Aorta (tissue), 5 donors: ENCODE data around the gene EPHX1. TPM values are rescaled to one million over a fixed set of nuclear protein-coding genes. Genes with fewer than 3 reads are reported as not detected.

ENCODE experiments used
- ATAC-seq: fragments of 200-7000 bp; cut with Tn5 transposase; one replicate; pipeline ENCODE4 v1.9.1; 2022; ENCODE audit warnings: moderate library complexity; ENCODE audit not compliant: low FRiP score
- DNase-seq, 2 donors: peaks; one replicate each; pipeline ENCODE4 v3.0.0-alpha.2; 2020
- H3K27ac ChIP-seq, 2 donors: one replicate each; pipeline ENCODE4 v1.5.1; 2013; ENCODE audit warnings: low read length in 2 of 2, mild to moderate bottlenecking in 2 of 2, moderate library complexity in 2 of 2, control low read depth in 1 of 2, inconsistent platforms in 1 of 2, low read depth in 1 of 2
- H3K27me3 ChIP-seq, 2 donors: one replicate each; pipeline ENCODE4 v1.6.1; 2013; ENCODE audit warnings: control low read depth in 1 of 2, low read length in 1 of 2, mild to moderate bottlenecking in 1 of 2, moderate library complexity in 1 of 2; ENCODE audit not compliant: insufficient read depth in 2 of 2, control insufficient read depth in 1 of 2
- H3K36me3 ChIP-seq, 2 donors: one replicate each; pipeline ENCODE4 v1.6.1; 2013; ENCODE audit warnings: control low read depth in 1 of 2, low read length in 1 of 2, mild to moderate bottlenecking in 1 of 2; ENCODE audit not compliant: insufficient read depth in 2 of 2, control insufficient read depth in 1 of 2
- H3K4me1 ChIP-seq, 2 donors: one replicate each; pipeline ENCODE4 v1.6.1; 2013; ENCODE audit warnings: low read length in 2 of 2, control low read depth in 1 of 2, mild to moderate bottlenecking in 1 of 2, moderate library complexity in 1 of 2; ENCODE audit not compliant: insufficient read depth in 2 of 2, control insufficient read depth in 1 of 2
- H3K4me3 ChIP-seq, 2 donors: one replicate each; pipeline ENCODE4 v1.5.1; 2013; ENCODE audit warnings: low read length in 2 of 2, control low read depth in 1 of 2, mild to moderate bottlenecking in 1 of 2
- H3K9me3 ChIP-seq: one replicate; pipeline ENCODE4 v1.6.1; 2013; ENCODE audit warnings: mild to moderate bottlenecking, low read length; ENCODE audit not compliant: control insufficient read depth
- WGBS, 2 donors: extraction: QIAGEN DNeasy Blood & Tissue Kit; methylation state at CpG; one replicate each; pipeline ENCODE4 v1.1.7; 2013; 5-methylcytosine and 5-hydroxymethylcytosine counted together
- intact Hi-C, 2 donors: fragments of 100-400 bp; cut with DNase I; formaldehyde crosslinking; loops; one replicate each; pipeline versions ENCODE4 v1.14.2 to v1.15.0; 2022
- polyA plus RNA-seq, 2 donors: library from polyadenylated mRNA; stranded (reverse); fragments of 200-250 nt; gene quantifications; one replicate each; pipeline ENCODE4 v1.2.3, GENCODE V29; 2013
- total RNA-seq, 2 donors: library from RNA; stranded (reverse); fragmentation: NEBNext Ultra II Directional; extraction: Animal tissue kit (Norgen Biotek cat#: 25700); gene quantifications; one replicate each; pipeline ENCODE4 v1.2.1, GENCODE V29; 2021
- donor health status: healthy with polysubstance abuse.
- donor health status: Bipolar disorder and iron deficiency.
- donor health status: DM: no; HTN: no; CAD: no.
- donor health status: DM: no; HTN: no; CAD: no.
- donor health status: DM: yes; HTN: yes; CAD: no.

The EPHX1 gene
- total and polyA plus RNA-seq, 4 donors: 20.0 to 153 (median 61.9) TPM

DNA sequence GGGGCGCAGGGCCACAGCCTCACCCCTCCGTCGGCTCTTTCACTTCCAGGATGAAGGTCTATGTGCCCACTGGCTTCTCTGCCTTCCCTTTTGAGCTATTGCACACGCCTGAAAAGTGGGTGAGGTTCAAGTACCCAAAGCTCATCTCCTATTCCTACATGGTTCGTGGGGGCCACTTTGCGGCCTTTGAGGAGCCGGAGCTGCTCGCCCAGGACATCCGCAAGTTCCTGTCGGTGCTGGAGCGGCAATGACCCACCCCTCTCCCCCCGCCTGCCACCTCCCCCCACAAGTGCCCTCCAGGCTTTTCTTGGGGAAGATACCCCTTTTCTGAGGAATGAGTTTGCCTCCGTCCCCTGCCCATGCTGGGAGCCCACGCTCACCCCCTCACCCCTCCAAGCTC lies 35.2 kb downstream of the EPHX1 start:
- H3K36me3 ChIP-seq: peaks cover 0 to 2% of the 10 kb centered on the region in 2 donors
- ATAC-seq (no peak), DNase-seq (peak; percentile 41 to 42)
- H3K9me3 ChIP-seq: no peaks in the 10 kb centered on the region
- no peaks in the 10 kb centered on the region for H3K4me1 ChIP-seq
- WGBS, 2 donors: 87 to 89% methylated on average over 14 of the region's 14 CpGs
- H3K4me3 ChIP-seq: no peak overlapping the region
- intact Hi-C loops: loop anchor here (2.0 kb wide), 2 partner anchors 368 to 370 kb away; no protein-coding TSS in a partner anchor
- no peaks in the 10 kb centered on the region for H3K27me3 ChIP-seq
- H3K27ac ChIP-seq: no peak overlapping the region

DNA sequence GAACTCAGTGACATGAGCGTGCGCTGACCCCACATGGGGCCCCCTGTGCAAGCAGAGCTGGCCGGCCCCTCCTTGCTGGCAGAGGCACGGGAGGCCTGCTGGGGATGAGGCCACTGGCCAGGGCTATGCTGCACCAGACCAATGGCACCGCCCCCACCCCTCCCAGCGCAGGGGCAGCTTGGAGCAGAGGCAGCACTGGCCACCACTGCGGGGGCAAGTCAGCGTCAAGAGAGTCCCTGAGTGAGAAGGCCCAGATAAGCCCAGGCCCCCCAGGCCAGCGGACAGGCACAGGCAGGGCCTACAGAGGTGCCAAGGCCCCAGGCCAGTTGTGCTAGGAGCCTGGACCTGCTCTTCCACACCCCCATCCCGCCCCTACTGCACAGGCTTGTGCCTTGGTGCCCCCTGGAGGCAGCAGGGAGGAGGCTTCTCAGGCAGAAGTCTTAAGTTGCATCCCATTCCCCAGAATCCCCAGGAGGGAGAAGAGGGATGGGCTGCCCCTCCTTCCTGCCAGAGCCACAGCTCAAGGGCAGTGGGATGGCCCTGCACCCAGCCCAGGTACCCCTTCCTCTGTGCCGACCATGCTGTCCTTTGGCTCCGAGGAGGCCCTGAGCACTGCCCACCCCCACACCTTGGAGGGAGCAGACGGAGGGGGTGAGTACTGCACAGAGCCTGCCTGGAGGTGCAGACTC lies 35.8 kb downstream of the EPHX1 start:
- H3K27me3 ChIP-seq: no peaks in the 10 kb centered on the region
- WGBS, 2 donors: 46 to 47% methylated on average over 12 to 13 of the region's 13 CpGs
- ATAC-seq: peak; percentile 89
- DNase-seq: peak; percentile 86 to 92
- H3K9me3 ChIP-seq: no peaks in the 10 kb centered on the region
- H3K36me3 ChIP-seq: peaks cover 0 to 2% of the 10 kb centered on the region in 2 donors
- no peak overlapping the region for H3K4me3 ChIP-seq
- no peaks in the 10 kb centered on the region for H3K4me1 ChIP-seq
- intact Hi-C loops: loop anchor here (1.0 to 2.0 kb wide), 3 partner anchors 69 to 371 kb away; no protein-coding TSS in a partner anchor
- H3K27ac ChIP-seq: peak overlapping the region in 1 of 2 donors; percentile 0

DNA sequence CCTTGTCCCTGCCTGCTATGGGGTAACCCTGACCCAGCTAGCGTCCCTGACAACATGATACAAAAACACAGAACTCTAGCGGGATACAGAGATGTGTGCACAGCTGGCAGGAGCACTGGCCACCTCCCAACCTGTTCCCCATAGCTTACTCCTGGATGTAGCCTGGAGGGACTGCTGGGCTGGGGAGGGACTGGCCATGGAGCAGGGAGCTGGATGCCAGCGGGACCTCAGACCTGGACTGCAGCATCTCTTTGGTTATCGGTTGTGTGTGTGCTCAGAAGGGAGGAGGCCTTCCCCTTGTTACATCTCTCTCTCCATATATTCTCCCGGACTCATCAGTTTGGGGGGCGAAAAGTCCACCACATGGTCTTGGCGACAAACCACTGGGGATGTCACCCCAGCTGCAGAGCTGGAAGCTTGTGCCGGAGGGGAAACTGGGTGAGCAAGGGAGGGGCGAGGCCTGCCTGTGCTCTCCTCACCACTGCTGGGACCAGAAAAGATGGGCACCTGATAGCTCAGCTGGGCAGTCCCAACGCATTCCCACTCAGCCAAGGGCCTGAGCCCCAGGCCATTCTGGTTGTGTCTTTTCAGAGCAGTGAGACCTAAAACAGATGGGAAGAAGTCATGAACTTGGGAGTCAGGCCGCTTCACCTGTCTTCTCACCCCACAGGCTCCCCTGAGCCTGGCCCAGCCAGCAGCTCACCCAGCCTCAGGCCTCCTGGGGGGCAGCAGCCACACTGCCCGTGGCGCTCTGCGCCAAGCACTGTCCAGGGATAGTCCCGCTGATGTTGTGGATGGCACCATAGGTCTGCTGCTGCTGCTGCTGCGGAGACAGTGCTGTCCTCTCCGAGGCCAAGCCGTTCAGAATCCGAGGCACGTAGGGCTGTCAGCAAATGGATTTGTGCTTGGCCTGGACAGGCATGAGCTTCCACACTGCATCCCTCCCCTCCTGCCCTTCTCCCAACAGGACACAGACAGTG lies 36.7 kb downstream of the EPHX1 start:
- DNase-seq: peak; percentile 39 to 63
- intact Hi-C loops: loop anchor here in 1 of 2 donors (1.0 kb wide), 1 partner anchor 70 kb away; no protein-coding TSS in a partner anchor
- peaks cover 0 to 2% of the 10 kb centered on the region in 2 donors for H3K36me3 ChIP-seq
- no peaks in the 10 kb centered on the region for H3K27me3 ChIP-seq
- H3K4me3 ChIP-seq: no peak overlapping the region
- 83 to 86% methylated on average over 20 of the region's 20 CpGs for WGBS, 2 donors
- no peak overlapping the region for H3K27ac ChIP-seq
- H3K9me3 ChIP-seq: no peaks in the 10 kb centered on the region
- H3K4me1 ChIP-seq: no peaks in the 10 kb centered on the region
- ATAC-seq: no peak

DNA sequence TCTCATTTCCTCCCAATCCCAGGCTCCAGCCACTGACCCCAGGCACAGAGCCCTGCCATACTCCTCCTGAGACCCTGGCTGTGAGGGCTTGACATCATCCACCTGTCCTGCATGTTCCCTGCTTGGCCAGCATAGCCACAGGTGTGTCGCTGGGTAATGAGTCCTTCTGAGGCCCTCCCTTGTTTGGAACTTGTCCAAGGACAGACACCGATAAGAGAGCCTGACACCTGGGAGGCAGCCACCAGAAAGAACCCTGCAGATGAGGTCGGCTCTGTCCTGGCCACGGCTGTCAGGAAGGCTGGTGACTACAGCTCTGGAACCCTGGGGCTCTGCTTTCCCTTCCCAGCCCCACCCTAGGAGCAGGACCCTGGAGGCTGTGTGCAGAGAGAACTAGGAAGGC lies 37.7 kb downstream of the EPHX1 start:
- Histone ChIP-seq H3K36me3 (peaks cover 0 to 2% of the 10 kb centered on the region in 2 donors), H3K4me1 (no peaks in the 10 kb centered on the region), H3K4me3 (no peak overlapping the region), H3K27ac (no peak overlapping the region), H3K9me3 (no peaks in the 10 kb centered on the region), H3K27me3 (no peaks in the 10 kb centered on the region)
- ATAC-seq (no peak), DNase-seq (peak in 1 of 2 donors; percentile 22)
- WGBS, 2 donors: 62 to 63% methylated on average over 4 of the region's 4 CpGs
- intact Hi-C loops: no loop called here

DNA sequence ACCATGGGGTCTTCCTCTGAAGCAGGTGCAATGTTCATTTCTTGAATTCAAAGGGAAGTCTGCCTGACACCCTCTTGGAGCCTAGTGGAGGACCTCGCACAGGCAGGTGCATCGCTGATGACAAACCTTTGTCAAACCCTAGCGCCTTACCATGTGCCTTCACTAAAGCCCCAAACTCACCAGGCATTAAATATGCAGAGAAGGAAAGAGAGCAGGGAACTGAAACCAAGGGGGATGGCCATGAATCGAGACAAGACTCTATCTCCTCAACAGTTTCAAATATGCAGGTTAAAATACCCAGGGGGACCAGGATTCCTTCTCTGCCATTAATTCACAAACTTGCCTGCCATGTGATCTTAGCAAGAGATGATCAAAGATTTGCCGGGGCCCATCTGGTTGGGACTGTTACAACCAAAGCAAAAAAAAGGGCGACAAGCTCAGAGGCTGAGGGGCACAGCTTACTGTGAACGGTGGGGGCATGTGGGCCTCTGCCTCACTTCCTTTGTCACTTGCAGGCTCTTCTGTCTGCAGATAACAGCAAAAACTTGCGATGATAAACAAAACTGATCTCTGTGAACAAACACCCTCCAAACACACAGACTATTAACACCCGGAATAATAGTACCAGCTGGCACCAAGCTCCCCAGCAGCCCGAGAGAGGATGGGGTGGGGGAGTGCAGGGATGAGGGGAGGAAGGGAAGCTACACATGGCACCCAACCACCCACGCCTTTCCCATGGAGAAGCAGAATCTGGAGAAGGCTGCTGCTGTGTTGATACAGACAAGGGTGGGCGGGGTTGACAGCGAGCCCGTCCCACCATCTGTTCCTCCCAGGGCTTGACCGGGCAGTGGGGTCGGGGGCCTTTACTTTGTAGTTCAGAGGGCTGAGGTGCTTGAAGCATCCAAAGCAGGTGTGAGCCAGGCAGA lies 38.4 kb downstream of the EPHX1 start:
- Histone ChIP-seq H3K36me3 (peaks cover 0 to 2% of the 10 kb centered on the region in 2 donors), H3K4me3 (no peak overlapping the region), H3K27me3 (no peaks in the 10 kb centered on the region), H3K9me3 (no peaks in the 10 kb centered on the region), H3K4me1 (no peaks in the 10 kb centered on the region), H3K27ac (no peak overlapping the region)
- intact Hi-C loops: no loop called here
- ATAC-seq: no peak
- DNase-seq: peak in 1 of 2 donors; percentile 47
- 53 to 59% methylated on average over 16 of the region's 16 CpGs for WGBS, 2 donors

DNA sequence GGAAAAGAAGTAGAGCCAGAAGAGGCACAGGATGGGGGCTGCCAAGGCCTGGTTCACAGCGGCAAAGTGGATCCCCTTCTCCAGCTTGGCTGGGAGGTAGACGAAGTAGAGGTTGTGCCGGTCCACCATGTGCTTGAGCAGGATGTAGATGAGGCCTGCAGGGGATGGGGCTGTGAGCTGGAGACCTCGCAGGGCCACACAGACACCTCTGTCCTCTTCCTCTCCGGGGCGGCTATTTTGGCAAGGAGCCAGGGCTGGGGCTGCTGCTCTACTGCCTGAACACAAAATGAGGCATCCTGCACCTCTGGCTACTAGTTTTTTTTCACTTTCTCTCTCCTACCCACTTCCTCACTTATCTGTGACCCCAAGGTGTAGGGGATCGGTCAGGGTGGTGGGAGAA lies 40.0 kb downstream of the EPHX1 start:
- H3K36me3 ChIP-seq: peaks cover 0 to 5% of the 10 kb centered on the region in 2 donors
- intact Hi-C loops: no loop called here
- ATAC-seq (no peak), DNase-seq (peak; percentile 59 to 84)
- no peaks in the 10 kb centered on the region for H3K9me3 ChIP-seq
- WGBS, 2 donors: 68 to 77% methylated on average over 6 to 7 of the region's 7 CpGs
- no peaks in the 10 kb centered on the region for H3K4me1 ChIP-seq
- no peak overlapping the region for H3K27ac ChIP-seq
- H3K27me3 ChIP-seq: no peaks in the 10 kb centered on the region
- no peak overlapping the region for H3K4me3 ChIP-seq

DNA sequence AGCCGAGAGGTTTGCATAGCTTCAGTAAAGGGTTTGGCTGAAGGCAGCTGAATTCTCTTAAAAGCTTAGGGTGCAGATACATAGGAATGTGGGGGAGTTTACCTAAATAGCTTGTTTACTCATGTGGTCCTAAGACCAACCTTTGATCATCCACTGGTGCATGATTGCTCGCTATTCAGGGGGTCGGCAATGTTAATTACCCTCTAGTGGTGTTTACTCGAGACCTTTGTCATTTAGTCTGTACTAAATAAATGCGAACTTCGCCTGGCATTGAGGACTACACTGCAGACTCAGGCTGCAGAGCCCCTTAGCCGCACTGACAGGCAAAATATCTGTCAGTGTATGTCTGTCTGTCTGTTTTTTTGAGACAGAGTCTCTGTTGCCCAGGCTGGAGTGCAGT lies 40.4 kb downstream of the EPHX1 start:
- ATAC-seq (no peak), DNase-seq (peak in 1 of 2 donors; percentile 10)
- no peaks in the 10 kb centered on the region for H3K4me1 ChIP-seq
- H3K4me3 ChIP-seq: no peak overlapping the region
- H3K27ac ChIP-seq: no peak overlapping the region
- H3K27me3 ChIP-seq: no peaks in the 10 kb centered on the region
- no peaks in the 10 kb centered on the region for H3K9me3 ChIP-seq
- H3K36me3 ChIP-seq: peaks cover 0 to 5% of the 10 kb centered on the region in 2 donors
- WGBS, 2 donors: 93 to 96% methylated on average over 7 of the region's 7 CpGs
- intact Hi-C loops: no loop called here

DNA sequence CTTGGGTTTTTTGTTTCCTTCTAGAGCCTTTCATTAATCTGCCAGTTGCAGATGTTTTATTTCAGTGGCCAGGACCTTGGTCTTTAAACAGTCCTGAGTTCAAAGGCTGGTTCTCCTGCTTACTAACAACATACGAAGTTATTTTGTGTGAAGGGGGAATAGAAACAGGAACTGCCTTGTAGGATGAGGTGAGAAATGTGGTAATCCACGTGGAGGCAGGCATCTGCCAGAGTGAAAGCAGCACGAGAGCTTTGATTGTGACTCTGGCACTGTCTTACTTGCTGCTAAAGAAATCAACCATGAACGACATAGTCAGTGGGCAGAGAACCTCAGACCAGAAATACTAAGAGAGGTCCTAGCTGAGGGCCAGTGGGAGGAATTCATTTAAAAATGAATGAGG lies 41.9 kb downstream of the EPHX1 start:
- intact Hi-C loops: no loop called here
- peaks cover 0 to 8% of the 10 kb centered on the region in 2 donors for H3K36me3 ChIP-seq
- no peak for ATAC-seq

More for the DNA sequence above, 41.9 kb downstream of the EPHX1 start:
- 52 to 55% methylated on average over 4 of the region's 4 CpGs for WGBS, 2 donors
- peak in 1 of 2 donors; percentile 6 for DNase-seq
- Histone ChIP-seq H3K4me1 (no peaks in the 10 kb centered on the region), H3K27ac (no peak overlapping the region), H3K27me3 (no peaks in the 10 kb centered on the region), H3K9me3 (no peaks in the 10 kb centered on the region), H3K4me3 (no peak overlapping the region)
